ENCODE data around the gene HEATR5B.

- TF ChIP-seq CTCF (IDR thresholded peaks at IDR 0.05) (no peak), POLR2A (IDR thresholded peaks at IDR 0.05) (no peak)
Observed at GRCh38 chr2:37096568-37096967, 12.4 kb upstream of the HEATR5B start.
